H1 (cell line): ENCODE data around the gene LPP. TPM values are rescaled to one million over a fixed set of nuclear protein-coding genes. Genes with fewer than 3 reads are reported as not detected.

Source experiments
- BACH1 ChIP-seq: IDR thresholded peaks from 2 replicates; pipeline ENCODE4 v1.6.1; 2012; ENCODE audit warnings: low read length, improper control_type of control experiment
- BCL11A ChIP-seq, 2 experiments: IDR thresholded peaks; one replicate each; pipeline ENCODE4 v1.6.1; 2011; ENCODE audit warnings: low read depth in 2 of 2, low read length in 2 of 2, mild to moderate bottlenecking in 2 of 2
- CHD1 ChIP-seq: IDR thresholded peaks from 2 replicates; pipeline ENCODE4 v1.6.1; 2012; ENCODE audit warnings: low read depth, low read length, improper control_type of control experiment
- GABPA ChIP-seq: IDR thresholded peaks from 2 replicates; pipeline ENCODE4 v1.6.1; 2011; ENCODE audit warnings: mild to moderate bottlenecking, low read length, moderate library complexity, borderline replicate concordance; ENCODE audit not compliant: insufficient read depth
- RBBP5 ChIP-seq: IDR thresholded peaks from 2 replicates; pipeline ENCODE4 v1.7.1; 2012; ENCODE audit warnings: low read depth, mild to moderate bottlenecking, inconsistent platforms, low read length, moderate library complexity, borderline replicate concordance
- SP2 ChIP-seq: IDR thresholded peaks from 2 replicates; pipeline ENCODE4 v1.6.1; 2012; ENCODE audit warnings: mild to moderate bottlenecking, low read length, inconsistent platforms
- TAF7 ChIP-seq: optimal IDR thresholded peaks from 2 replicates; pipeline ENCODE3; 2011; ENCODE audit warnings: low read depth, mild to moderate bottlenecking, inconsistent platforms, low read length, moderate library complexity, borderline replicate concordance
- TBP ChIP-seq: IDR thresholded peaks from 2 replicates; pipeline ENCODE4 v1.6.1; 2011; ENCODE audit warnings: low read depth, low read length, improper control_type of control experiment
- polyA plus RNA-seq, 7 experiments: library from polyadenylated mRNA; depleted of rRNA in 3 of 7; stranded (reverse) in 5 of 7; unstranded in 2 of 7; fragments of >200 nt in 5 of 7; fragments of 200-250 nt in 2 of 7; gene quantifications; 1 replicate in 5 of 7; 2 replicates in 1 of 7; 4 replicates in 1 of 7; pipeline versions ENCODE4 v1.2.1 to v1.2.3, GENCODE V29; 2011 to 2013; ENCODE audit warnings: missing spikeins in 2 of 7, mixed read lengths in 2 of 7
- total RNA-seq: library from RNA; stranded (reverse); fragmentation: NEBNext Ultra II Directional; extraction: Animal tissue kit (Norgen Biotek cat#: 25700); gene quantifications from 2 replicates; pipeline ENCODE4 v1.2.1, GENCODE V29; 2021

The LPP gene
- total and polyA plus RNA-seq, 2 of the 8 experiments (the other 6 are each of a cell fraction or from before 2014, with no cell fraction given) = 10.0 to 53.3 TPM

- TF ChIP-seq RBBP5 = no peak
- no peak for TF ChIP-seq SP2
- no peak for TF ChIP-seq TAF7
- TF ChIP-seq BCL11A (IDR thresholded peaks at IDR 0.05; ENCODE audit: low read depth in 2 of 2, low read length in 2 of 2) = no peak
- TF ChIP-seq BACH1 = no peak
- TF ChIP-seq TBP = no peak
- TF ChIP-seq GABPA = no peak
- no peak for TF ChIP-seq CHD1
- TF ChIP-seq, all 59 proteins: peak for 0
Observed at GRCh38 chr3:188171682-188172467, 17.9 kb downstream of the LPP start (continued).
